IPS DF 4.7 (cell line): ENCODE data around the gene GSK3B.

Source experiments
- DNase-seq: peaks from one replicate; pipeline ENCODE4 v3.0.0-alpha.2; 2013; ENCODE audit warnings: low spot score; ENCODE audit errors: extremely low read depth

The GSK3B gene

GRCh38 chr3:119781330-119782198 lies 312.7 kb downstream of the GSK3B start, which contains the start of gene NR1I2:
TSS of gene NR1I2 (plus strand) at chr3:119782101.
- DNase-seq, result no peak

- DNase-seq, result no peak
Measured at GRCh38 chr3:119779731-119780383, 314.4 kb downstream of the GSK3B start.

- no peak for DNase-seq
Measured at GRCh38 chr3:119778811-119779210, 315.4 kb downstream of the GSK3B start.

- DNase-seq, result no peak
Measured at GRCh38 chr3:119778176-119778575, 316.1 kb downstream of the GSK3B start.

- no peak for DNase-seq
Measured at GRCh38 chr3:119776304-119776703, 317.9 kb downstream of the GSK3B start.

- DNase-seq, result no peak
Measured at GRCh38 chr3:119774444-119774843, 319.8 kb downstream of the GSK3B start.
